PC-9 (cell line): ENCODE results near the gene ANKRD9. TPM values are rescaled to one million over a fixed set of nuclear protein-coding genes. Genes with fewer than 3 reads are reported as not detected.
"Not testable (repeated sequence)": the region's sequence is repeated elsewhere in the genome, so short reads cannot be mapped to it uniquely, and the experiment has no call there.

Experiments
- BruUV-seq: library from RNA; stranded (reverse); fragments of 400-500 nt; replicated peaks from 2 replicates; lab custom pipeline; 2021; lab: Mats Ljungman, UMichigan
- CTCF ChIA-PET: fragments of 300-600 bp; sonication (Branson Sonifier 250); formaldehyde crosslinking; loops from one replicate; lab custom pipeline; 2022; ENCODE audit warnings: antibody characterized with exemption; lab: Charles Lee
- POLR2A ChIA-PET: fragments of 300-600 bp; sonication (Branson Sonifier 250); formaldehyde crosslinking; loops from one replicate; lab custom pipeline; 2022; ENCODE audit warnings: antibody characterized with exemption; ENCODE audit not compliant: unreplicated experiment; lab: Charles Lee
- DNase-seq, 2 experiments: peaks; one replicate each; pipeline versions ENCODE4 v3.0.0 to v3.0.0-alpha.2; 2015 to 2022; ENCODE audit warnings: mixed read lengths in 1 of 2
- H2AFZ ChIP-seq: fragments of 200-600 bp; sonication (generic); 2 replicates; pipeline ENCODE4 v1.8.1; 2017; ENCODE audit warnings: antibody characterized with exemption
- H3F3A ChIP-seq: fragments of 200-600 bp; sonication (generic); 2 replicates; pipeline ENCODE4 v1.8.1; 2017; ENCODE audit warnings: antibody characterized with exemption, mild to moderate bottlenecking, low read depth; ENCODE audit not compliant: insufficient read depth
- H3K27ac ChIP-seq: fragments of 200-600 bp; sonication (generic); 2 replicates; pipeline ENCODE4 v1.6.1; 2016; ENCODE audit warnings: mixed run types
- H3K27me3 ChIP-seq: fragments of 200-600 bp; sonication (generic); 2 replicates; pipeline ENCODE4 v1.6.1; 2016; ENCODE audit warnings: low read depth, mixed run types; ENCODE audit not compliant: insufficient read depth
- H3K36me3 ChIP-seq: fragments of 200-600 bp; sonication (generic); 2 replicates; pipeline ENCODE4 v1.6.1; 2016; ENCODE audit warnings: low read depth, mixed run types
- H3K4me1 ChIP-seq: fragments of 200-600 bp; sonication (generic); replicated peaks from 2 replicates; pipeline ENCODE4 v1.6.1; 2016; ENCODE audit warnings: mixed run types; ENCODE audit not compliant: insufficient read depth
- H3K4me2 ChIP-seq: fragments of 200-600 bp; sonication (generic); 2 replicates; pipeline ENCODE4 v1.6.1; 2017; ENCODE audit warnings: mixed run types
- H3K4me3 ChIP-seq: fragments of 200-600 bp; sonication (generic); 2 replicates; pipeline ENCODE4 v1.6.1; 2016; ENCODE audit warnings: mixed run types
- H3K79me2 ChIP-seq: fragments of 200-600 bp; sonication (generic); 2 replicates; pipeline ENCODE4 v1.6.1; 2017; ENCODE audit warnings: low read depth, mixed run types
- H3K9me2 ChIP-seq: fragments of 200-600 bp; sonication (generic); 2 replicates; pipeline ENCODE4 v1.8.1; 2017; ENCODE audit warnings: mild to moderate bottlenecking; ENCODE audit not compliant: insufficient read depth
- H3K9me3 ChIP-seq: fragments of 200-600 bp; sonication (generic); 2 replicates; pipeline ENCODE4 v1.8.1; 2016; ENCODE audit warnings: low read depth; ENCODE audit not compliant: insufficient read depth
- H4K20me1 ChIP-seq: fragments of 200-600 bp; sonication (generic); 2 replicates; pipeline ENCODE4 v1.8.1; 2017; ENCODE audit not compliant: insufficient read depth
- EZH2 ChIP-seq: fragments of 200-600 bp; sonication (generic); IDR thresholded peaks from 2 replicates; pipeline ENCODE4 v1.8.0; 2017; ENCODE audit warnings: antibody characterized with exemption, low read depth
- intact Hi-C: fragments of 100-400 bp; cut with micrococcal nuclease; formaldehyde crosslinking; loops from one replicate; pipeline ENCODE4 v1.10.0; 2022; ENCODE audit not compliant: unreplicated experiment
- total RNA-seq: library from RNA; stranded (reverse); gene quantifications from 2 replicates; pipeline ENCODE4 v1.2.3, GENCODE V29; 2021
- TF ChIP-seq, protein P1 (sequence below): fragments of 200-600 bp; sonication (generic); conservative IDR thresholded peaks from 2 replicates; pipeline ENCODE4 v1.6.1; 2017; ENCODE audit warnings: mixed run types, antibody characterized with exemption, mild to moderate bottlenecking, moderate library complexity

The ANKRD9 gene
- total RNA-seq, 1 experiment from 2014 or later = 44.6 TPM

- Histone ChIP-seq H3K36me3 (no peaks in the 10 kb centered on the region), H3K27me3 (no peaks in the 10 kb centered on the region), H2AFZ (peak overlapping the region; percentile 75), H3K9me2 (no peaks in the 10 kb centered on the region), H4K20me1 (no peaks in the 10 kb centered on the region), H3F3A (peaks cover 30% of the 10 kb centered on the region; the same call in 1 of the 2 replicates), H3K4me1 (peaks cover 35% of the 10 kb centered on the region), H3K4me3 (peak overlapping the region; percentile 50), H3K27ac (peak overlapping the region; percentile 61), H3K4me2 (peak overlapping the region; percentile 78), H3K79me2 (peaks cover 16% of the 10 kb centered on the region), H3K9me3 (no peaks in the 10 kb centered on the region)
- TF ChIP-seq, protein P1, sequence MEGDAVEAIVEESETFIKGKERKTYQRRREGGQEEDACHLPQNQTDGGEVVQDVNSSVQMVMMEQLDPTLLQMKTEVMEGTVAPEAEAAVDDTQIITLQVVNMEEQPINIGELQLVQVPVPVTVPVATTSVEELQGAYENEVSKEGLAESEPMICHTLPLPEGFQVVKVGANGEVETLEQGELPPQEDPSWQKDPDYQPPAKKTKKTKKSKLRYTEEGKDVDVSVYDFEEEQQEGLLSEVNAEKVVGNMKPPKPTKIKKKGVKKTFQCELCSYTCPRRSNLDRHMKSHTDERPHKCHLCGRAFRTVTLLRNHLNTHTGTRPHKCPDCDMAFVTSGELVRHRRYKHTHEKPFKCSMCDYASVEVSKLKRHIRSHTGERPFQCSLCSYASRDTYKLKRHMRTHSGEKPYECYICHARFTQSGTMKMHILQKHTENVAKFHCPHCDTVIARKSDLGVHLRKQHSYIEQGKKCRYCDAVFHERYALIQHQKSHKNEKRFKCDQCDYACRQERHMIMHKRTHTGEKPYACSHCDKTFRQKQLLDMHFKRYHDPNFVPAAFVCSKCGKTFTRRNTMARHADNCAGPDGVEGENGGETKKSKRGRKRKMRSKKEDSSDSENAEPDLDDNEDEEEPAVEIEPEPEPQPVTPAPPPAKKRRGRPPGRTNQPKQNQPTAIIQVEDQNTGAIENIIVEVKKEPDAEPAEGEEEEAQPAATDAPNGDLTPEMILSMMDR = no peak
- peak; percentile 84 for DNase-seq
- ChIA-PET CTCF (no interaction called here), POLR2A (no interaction called here)
- intact Hi-C loops = loop anchor here (1.0 to 2.0 kb wide), 3 partner anchors 17 to 40 kb away; partner anchors contain the start of gene RCOR1
- no TSS peak for BruUV-seq
These were observed 42.6 kb upstream of the ANKRD9 start for GRCh38 chr14:102551995-102552705.

GRCh38 chr14:102550927-102551401 lies 41.4 kb upstream of the ANKRD9 start:
- DNase-seq, H3K4me3 ChIP-seq, H3K9me2 ChIP-seq, H3K4me2 ChIP-seq, H3K27me3 ChIP-seq, H4K20me1 ChIP-seq, H2AFZ ChIP-seq, BruUV-seq, H3K9me3 ChIP-seq, H3K27ac ChIP-seq, POLR2A ChIA-PET, H3K36me3 ChIP-seq, intact Hi-C loops, CTCF ChIA-PET: not testable (repeated sequence)
- peaks cover 30% of the 10 kb centered on the region; the same call in 1 of the 2 replicates for H3F3A ChIP-seq
- peaks cover 16% of the 10 kb centered on the region for H3K79me2 ChIP-seq
- peaks cover 35% of the 10 kb centered on the region for H3K4me1 ChIP-seq

DNA sequence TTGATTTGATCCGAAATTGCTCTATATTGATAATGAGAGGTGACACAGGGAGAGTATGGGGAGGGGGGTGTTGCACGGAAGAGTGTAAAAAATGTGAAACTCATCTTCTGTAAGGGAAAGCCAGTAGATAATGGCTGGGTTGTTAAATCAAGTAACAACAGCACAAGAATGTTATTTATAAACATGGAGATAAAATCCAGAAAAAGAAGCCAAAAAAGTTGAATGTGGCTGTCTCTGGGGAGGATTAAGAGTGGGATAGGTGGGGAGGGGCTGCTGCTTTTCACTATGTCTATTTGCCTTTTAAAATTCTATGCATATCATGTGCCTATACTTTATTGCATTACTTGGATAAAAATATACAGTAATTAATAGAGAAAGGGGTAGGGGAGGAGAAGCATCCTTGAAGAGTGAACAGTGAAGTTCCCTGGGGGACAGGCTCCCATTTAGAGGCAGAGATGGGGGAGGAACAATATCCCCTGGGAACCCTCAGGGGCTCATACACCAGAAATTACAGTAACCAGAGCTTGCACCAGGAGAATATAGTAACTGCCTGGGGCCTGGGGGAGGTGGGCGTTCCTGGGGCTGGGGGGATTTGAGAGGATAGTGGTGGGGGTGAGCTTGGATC lies 39.2 kb upstream of the ANKRD9 start:
- POLR2A ChIA-PET = interaction anchor here (0.5 kb wide), 1 partner anchor 20 kb away, joined by 4 read pairs; no protein-coding TSS in a partner anchor
- H3K36me3 ChIP-seq = no peaks in the 10 kb centered on the region
- CTCF ChIA-PET = no interaction called here
- H3K4me1 ChIP-seq = peaks cover 48% of the 10 kb centered on the region
- no peaks in the 10 kb centered on the region for H3K9me3 ChIP-seq
- no peaks in the 10 kb centered on the region for H3K9me2 ChIP-seq
- intact Hi-C loops = no loop called here
- H3K4me3 ChIP-seq = no peak overlapping the region
- no peak for TF ChIP-seq EZH2
- TF ChIP-seq, protein P1 = no peak
- H4K20me1 ChIP-seq = no peaks in the 10 kb centered on the region
- no peak overlapping the region for H3K27ac ChIP-seq
- DNase-seq = no peak
- H3K79me2 ChIP-seq = peaks cover 12% of the 10 kb centered on the region
- H3K27me3 ChIP-seq = peaks cover 14% of the 10 kb centered on the region; the same call in 1 of the 2 replicates
- H2AFZ ChIP-seq = no peak overlapping the region
- peaks cover 46% of the 10 kb centered on the region; the same call in 1 of the 2 replicates for H3F3A ChIP-seq
- H3K4me2 ChIP-seq = no peak overlapping the region
- BruUV-seq = no TSS peak
